ENCODE measurements around the gene CPN1.
A peak's percentile ranks its signal among the peaks of the same experiment; 100 is the strongest.
"Not testable (repeated sequence)": the region's sequence is repeated elsewhere in the genome, so short reads cannot be mapped to it uniquely, and the experiment has no call there.

The CPN1 gene

DNA sequence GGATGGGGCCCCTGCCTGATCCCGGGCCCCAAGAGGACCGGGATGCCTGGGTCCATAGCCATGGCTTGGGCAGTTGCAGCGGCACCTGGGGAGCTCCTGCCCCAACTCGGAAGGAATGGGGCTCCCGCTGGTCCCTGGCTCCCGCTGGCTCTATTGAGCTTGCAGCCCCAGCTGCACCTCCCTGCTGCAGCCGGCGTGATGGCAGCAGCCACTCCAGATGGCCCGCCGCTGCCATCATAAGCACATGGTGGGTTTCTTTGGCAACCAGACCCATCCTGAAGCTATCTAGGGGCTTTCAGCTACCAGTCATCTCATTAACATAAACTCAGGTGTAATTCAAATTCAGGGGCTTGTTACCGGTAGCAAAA, 60.8 kb downstream of the CPN1 start:
- peak; percentile 53 for DNase-seq

DNA sequence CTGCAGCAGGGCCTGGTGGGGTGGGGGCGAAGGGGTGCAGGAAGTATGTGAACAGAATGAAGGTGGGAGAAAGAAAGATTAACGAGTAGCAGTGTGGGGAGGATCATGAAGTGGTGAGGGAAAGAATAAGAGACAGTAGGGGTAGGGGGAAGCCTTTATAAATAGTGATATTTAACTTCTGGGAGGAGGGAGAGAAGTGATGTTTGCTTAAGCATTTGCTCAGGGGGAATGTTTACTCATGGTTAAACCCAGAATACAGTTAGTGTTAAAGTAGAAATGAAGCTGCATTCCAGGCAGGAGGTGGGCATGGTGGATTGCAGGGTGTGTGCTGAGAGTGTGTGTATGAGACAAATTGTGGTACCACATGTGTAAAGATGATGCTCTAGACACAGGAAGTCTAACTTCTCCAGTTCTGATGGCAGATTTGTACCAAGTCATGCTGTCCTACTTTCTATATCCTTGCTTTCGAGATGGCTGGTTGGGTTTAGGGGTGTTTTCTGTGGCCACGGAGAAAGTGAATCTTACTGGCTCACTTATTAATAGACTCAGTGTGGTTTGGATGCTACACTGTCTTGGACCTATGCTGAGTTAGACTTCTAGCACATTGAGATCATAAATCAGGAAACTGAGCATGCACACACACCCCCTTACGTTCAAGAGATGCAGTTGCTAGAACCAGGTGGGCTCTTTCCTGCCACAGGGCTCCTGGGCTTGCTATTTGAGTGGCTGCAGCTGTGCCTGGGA, 61.4 kb downstream of the CPN1 start:
- peak; percentile 53 for DNase-seq

DNA sequence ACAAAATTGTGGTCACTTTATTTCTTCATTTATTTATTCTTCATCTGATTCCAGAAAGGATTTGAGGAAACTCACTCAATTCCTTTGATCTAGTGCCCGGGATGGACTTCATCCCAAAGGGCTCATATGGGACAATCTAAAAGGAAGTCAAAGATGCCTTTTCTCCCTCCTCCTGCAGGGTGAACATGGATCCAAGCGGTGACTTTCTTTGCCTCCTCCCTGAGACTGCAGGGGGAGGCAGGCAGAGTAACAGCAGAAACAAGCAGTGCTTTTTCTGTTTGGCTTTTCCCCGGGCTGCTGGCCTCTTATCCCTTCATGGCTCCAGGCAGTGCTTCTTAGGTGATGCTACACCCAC, 61.9 kb downstream of the CPN1 start:
- DNase-seq: peak; percentile 40

GRCh38 chr10:100014071-100014762, 67.5 kb downstream of the CPN1 start:
- peak; percentile 74 for DNase-seq

GRCh38 chr10:100013621-100014020, 68.0 kb downstream of the CPN1 start:
- DNase-seq: no peak

GRCh38 chr10:100011906-100012305, 69.8 kb downstream of the CPN1 start:
- not testable (repeated sequence) for DNase-seq

DNA sequence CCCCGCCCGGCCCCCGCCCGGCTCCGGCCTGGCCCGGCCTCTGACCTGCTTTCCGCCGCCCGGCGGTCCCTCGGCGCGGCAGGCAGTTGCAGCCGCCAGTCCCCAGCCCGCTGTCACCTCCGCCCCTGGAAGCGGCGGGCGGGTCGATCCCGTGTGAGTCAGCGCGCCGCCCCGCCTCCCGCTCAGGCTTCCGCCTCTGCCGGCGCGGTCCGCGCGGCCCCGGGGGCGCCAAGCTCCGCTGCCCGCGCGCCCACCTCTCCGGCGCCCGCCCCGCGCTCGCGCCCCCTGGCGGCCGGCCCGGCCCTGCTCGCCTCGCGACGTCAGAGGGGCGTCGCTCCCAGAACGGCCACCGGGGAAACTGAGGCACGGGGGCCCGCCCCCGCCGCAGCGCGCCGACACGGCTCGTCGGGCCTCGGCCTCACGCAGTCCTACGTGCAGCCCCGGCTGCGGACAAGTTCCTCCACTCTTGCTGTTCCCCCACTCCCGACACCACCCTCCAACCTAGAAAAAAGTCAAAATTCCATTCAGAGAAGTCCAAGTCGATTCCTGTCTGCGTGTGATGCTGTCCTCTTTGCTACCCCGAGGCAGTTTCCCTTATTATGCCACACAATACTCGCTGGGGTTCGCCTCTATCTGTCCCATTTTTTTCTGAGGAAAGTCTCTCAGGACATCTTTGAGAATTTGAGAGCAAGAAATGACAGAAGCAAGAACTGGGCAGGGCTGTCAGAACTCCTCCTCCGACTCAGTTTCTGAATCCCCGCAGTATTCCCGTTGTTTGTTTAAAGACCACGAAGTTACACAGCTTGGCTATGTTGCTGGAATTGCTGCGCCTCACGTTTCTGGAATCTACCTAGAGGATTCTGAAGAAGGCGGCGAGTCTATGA, 71.6 kb downstream of the CPN1 start, which contains the start of gene DNMBP:
DNMBP (minus strand) TSS at position 155 of the 884 bp plus-strand sequence. CDS start 37,823 bp downstream, outside the sequence.
- no peak for DNase-seq

GRCh38 chr10:100009283-100009792, 72.3 kb downstream of the CPN1 start:
- DNase-seq: no peak

- no peak for DNase-seq
Observed at GRCh38 chr10:100008708-100009282, 72.9 kb downstream of the CPN1 start.

DNA sequence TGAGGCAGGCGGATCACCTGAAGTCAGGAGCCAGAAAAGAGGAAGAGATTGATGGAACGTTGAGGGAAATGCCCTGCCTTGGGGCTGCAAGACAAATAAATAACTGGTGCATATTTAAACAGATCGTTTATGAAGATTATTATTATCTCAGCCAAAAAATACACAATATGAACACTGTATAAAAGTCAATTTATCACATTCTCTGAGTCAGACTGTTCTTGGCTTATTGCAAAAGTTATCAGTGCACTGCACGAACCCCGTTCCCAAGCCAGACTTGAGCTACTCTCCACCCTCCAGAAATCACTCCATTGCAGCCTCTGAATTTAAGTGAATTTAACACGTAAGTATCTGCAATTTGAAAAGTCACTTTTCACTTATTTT, 73.5 kb downstream of the CPN1 start:
- DNase-seq: no peak

GRCh38 chr10:100007231-100008141, 74.2 kb downstream of the CPN1 start:
- DNase-seq: no peak

GRCh38 chr10:100006243-100006886, 75.3 kb downstream of the CPN1 start:
- DNase-seq: no peak

- no peak for DNase-seq
Observed at GRCh38 chr10:100004805-100005510, 76.7 kb downstream of the CPN1 start.

DNA sequence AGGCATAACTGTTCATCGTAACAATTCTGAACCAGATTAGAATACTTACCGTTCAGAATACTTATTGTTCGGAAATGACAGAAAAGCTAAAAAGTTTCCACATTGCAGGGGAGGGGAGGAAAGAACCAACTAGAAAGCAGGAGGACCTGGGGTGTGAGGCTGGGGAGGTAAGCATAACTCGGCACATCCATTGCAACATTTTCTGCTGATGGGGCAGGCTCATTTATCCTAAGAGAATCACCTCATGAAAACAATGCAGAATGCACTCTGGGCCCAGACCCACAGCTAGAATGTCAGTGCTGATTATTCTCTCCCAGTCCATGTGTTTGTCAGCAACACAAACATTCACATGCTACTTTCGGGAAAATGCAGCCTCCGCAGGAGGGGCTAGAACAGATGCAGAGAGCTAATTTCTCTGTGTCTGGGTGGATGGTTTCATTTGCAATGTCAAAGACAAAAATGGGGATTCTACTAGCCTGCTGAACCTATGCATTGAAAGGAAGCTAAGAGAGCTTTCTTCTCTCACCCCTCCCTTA, 81.5 kb downstream of the CPN1 start:
- no peak for DNase-seq

DNA sequence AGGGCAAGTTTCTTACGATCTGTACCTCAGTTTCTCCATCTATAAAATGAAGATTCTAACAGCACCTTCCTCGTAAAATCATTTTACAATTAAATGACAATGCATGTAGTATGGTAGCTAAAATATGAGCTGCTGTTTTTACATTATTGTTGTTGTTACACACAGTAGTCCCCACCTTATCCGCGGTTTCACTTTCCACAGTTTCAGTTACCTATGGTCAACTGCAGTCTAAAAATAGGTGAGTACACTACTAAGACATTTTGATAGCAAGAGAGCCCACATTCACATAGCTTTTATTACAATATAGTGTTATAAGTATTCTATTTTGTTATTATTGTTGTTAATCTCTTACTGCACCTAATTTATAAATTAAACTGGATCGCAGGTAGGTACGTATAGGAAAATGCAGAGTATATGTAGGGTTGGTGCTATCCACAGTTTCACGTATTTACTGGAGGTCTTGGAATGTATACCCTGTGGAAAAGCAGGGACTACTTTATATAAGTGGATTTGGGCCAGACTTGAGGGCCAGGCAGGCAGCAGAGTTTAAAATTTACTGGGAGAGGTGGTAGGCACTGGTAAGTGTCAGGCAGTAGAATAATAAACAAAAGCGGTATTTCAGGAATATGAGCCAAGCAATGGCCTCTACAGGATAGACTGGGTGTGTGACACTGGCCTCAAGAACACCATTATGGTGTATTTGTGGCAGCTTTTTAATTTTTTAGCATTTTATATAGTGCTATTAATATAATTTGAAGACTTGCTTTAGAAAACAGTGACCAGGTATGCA, 82.2 kb downstream of the CPN1 start:
- no peak for DNase-seq

- no peak for DNase-seq
Observed at GRCh38 chr10:99998889-99999288, 82.8 kb downstream of the CPN1 start.

DNA sequence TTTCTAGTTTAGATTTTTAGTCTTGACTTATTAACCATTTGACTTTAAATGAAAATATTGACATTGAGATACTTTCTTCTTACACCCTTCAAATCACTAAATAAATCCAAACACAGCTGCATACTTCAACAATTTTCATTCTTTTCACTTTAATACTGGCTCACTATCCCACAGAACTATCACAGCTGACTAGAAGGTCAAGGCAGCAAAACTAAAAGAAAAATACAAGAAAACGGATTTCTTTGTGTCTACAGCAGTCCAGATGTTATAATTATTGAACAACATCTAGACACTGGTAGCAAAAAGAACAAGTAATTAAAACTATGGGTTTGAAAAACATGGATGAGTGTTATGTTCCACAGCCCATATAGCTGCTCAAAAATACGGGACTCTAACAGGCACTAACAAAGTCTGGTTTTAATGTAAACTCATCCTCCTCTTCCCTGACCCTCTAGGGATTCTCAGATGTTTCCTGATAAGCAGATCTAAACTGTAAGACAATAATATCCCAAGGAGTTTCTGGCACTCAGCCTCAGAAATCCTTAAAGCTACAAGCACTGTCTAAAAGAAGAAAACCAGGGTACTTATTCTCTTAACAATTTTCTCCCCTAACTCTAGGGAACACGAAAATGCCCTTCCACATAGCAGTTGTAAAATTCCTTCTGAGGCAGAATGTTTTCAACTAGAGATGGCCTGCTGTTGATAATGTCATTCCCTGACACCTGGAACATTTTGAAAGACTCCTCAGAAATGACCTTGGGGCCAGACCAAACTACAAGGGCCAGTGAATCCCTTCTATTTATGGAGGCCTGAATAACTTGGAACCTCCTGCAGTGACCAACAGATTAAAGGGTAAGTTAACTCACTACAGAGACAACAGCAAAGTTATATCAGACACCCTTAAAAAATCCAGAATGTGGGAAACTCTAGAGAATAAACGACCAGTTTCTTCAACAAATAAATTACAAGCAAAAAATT, 84.7 kb downstream of the CPN1 start:
- no peak for DNase-seq

GRCh38 chr10:99995713-99996112, 86.0 kb downstream of the CPN1 start:
- DNase-seq: no peak

All from DMS79 (cell line).